Endothelial cell of umbilical vein (primary cell): Measurements from ENCODE around the gene MDH1.
"Not testable (repeated sequence)": the region's sequence is repeated elsewhere in the genome, so short reads cannot be mapped to it uniquely, and the experiment has no call there.

ENCODE experiments used
- CTCF ChIP-seq, 2 donors: IDR thresholded peaks; 1 replicate in 1 of 2; 2 replicates in 1 of 2; pipeline ENCODE4 v1.5.1; 2011; ENCODE audit warnings: low read length in 2 of 2, mild to moderate bottlenecking in 2 of 2, moderate library complexity in 2 of 2, control low read depth in 1 of 2, inconsistent platforms in 1 of 2, low read depth in 1 of 2; ENCODE audit not compliant: insufficient read depth in 1 of 2; ENCODE audit errors: extremely low read depth in 1 of 2
- EZH2 ChIP-seq: IDR thresholded peaks from 2 replicates; pipeline ENCODE4 v1.6.1; 2012; ENCODE audit warnings: borderline replicate concordance, low read depth, mild to moderate bottlenecking, moderate library complexity, low read length, inconsistent platforms; ENCODE audit not compliant: severe bottlenecking
- MAX ChIP-seq: IDR thresholded peaks from 2 replicates; pipeline ENCODE4 v1.6.1; 2011; ENCODE audit not compliant: insufficient read depth, insufficient read length
- MYC ChIP-seq: IDR thresholded peaks from one replicate; pipeline ENCODE4 v1.6.1; 2011; ENCODE audit warnings: mild to moderate bottlenecking, low read depth, low read length
- POLR2A ChIP-seq: IDR thresholded peaks from 2 replicates; pipeline ENCODE4 v1.6.1; 2012; ENCODE audit warnings: low read depth, mild to moderate bottlenecking, control low read depth, low read length
- POLR2AphosphoS5 ChIP-seq: IDR thresholded peaks from 2 replicates; pipeline ENCODE4 v1.6.1; 2012; ENCODE audit warnings: low read depth, mild to moderate bottlenecking, control low read depth, low read length, moderate library complexity; ENCODE audit not compliant: insufficient read depth

GRCh38 chr2:63623763-63624162 lies 35.0 kb downstream of the MDH1 start:
- TF ChIP-seq POLR2A; CTCF (IDR thresholded peaks at IDR 0.05; ENCODE audit: extremely low read depth in 1 of 2, insufficient read depth in 1 of 2, low read depth in 1 of 2, low read length in 2 of 2); EZH2; POLR2AphosphoS5; MAX; MYC: not testable (repeated sequence)
